IMR-90 (cell line): Measurements from ENCODE around the gene SYCP2. TPM values are rescaled to one million over a fixed set of nuclear protein-coding genes. Genes with fewer than 3 reads are reported as not detected.

Source experiments
- ATAC-seq: fragments of 200-7000 bp; cut with Tn5 transposase; 2 replicates; pipeline ENCODE4 v1.9.1; 2020; ENCODE audit warnings: low read depth, mild to moderate bottlenecking, moderate library complexity
- BruUV-seq: library from RNA; stranded (reverse); fragments of 400-500 nt; replicated peaks from 2 replicates; lab custom pipeline; 2021; lab: Mats Ljungman, UMichigan
- CTCF ChIA-PET: fragments of 300-600 bp; formaldehyde crosslinking; extraction: SDS; loops from one replicate; lab custom pipeline; 2021; ENCODE audit warnings: antibody characterized with exemption; lab: Yijun Ruan, JAX
- POLR2A ChIA-PET: fragments of 300-600 bp; sonication (Branson Sonifier 250); formaldehyde crosslinking; loops from one replicate; lab custom pipeline; 2022; ENCODE audit warnings: antibody characterized with exemption; ENCODE audit not compliant: unreplicated experiment; lab: Charles Lee
- DNase-seq: peaks from one replicate; pipeline ENCODE4 v3.0.0; 2013
- H2AFZ ChIP-seq: replicated peaks from 2 replicates; pipeline ENCODE3; 2013; ENCODE audit warnings: low read length, mild to moderate bottlenecking; ENCODE audit not compliant: poor library complexity
- H2AK5ac ChIP-seq: 2 replicates; pipeline ENCODE4 v1.6.1; 2013; ENCODE audit warnings: low read depth, low read length, inconsistent platforms
- H2AK9ac ChIP-seq: replicated peaks from 2 replicates; pipeline ENCODE3; 2013; ENCODE audit warnings: mild to moderate bottlenecking, low read depth, low read length, moderate library complexity; ENCODE audit not compliant: poor library complexity
- H2BK120ac ChIP-seq: 2 replicates; pipeline ENCODE4 v1.6.1; 2013; ENCODE audit warnings: low read depth, low read length, inconsistent platforms
- H2BK15ac ChIP-seq: 3 replicates; pipeline ENCODE4 v1.6.1; 2013; ENCODE audit warnings: low read depth, low read length, inconsistent platforms
- H2BK20ac ChIP-seq: 2 replicates; pipeline ENCODE4 v1.6.1; 2013; ENCODE audit warnings: low read depth, mild to moderate bottlenecking, inconsistent platforms, low read length, moderate library complexity
- H2BK5ac ChIP-seq: 2 replicates; pipeline ENCODE4 v1.6.1; 2013; ENCODE audit warnings: mild to moderate bottlenecking, low read depth, low read length, inconsistent platforms; ENCODE audit not compliant: poor library complexity, severe bottlenecking
- H3K14ac ChIP-seq: replicated peaks from 2 replicates; pipeline ENCODE4 v1.6.1; 2013; ENCODE audit warnings: low read depth, low read length, inconsistent platforms
- H3K18ac ChIP-seq: 2 replicates; pipeline ENCODE4 v1.6.1; 2013; ENCODE audit warnings: low read depth, low read length, control low read depth
- H3K23ac ChIP-seq: 2 replicates; pipeline ENCODE4 v1.6.1; 2013; ENCODE audit warnings: low read depth, low read length, inconsistent platforms
- H3K27ac ChIP-seq: 2 replicates; pipeline ENCODE4 v1.5.1; 2013; ENCODE audit warnings: mild to moderate bottlenecking, control low read depth, low read length; ENCODE audit not compliant: insufficient read depth
- H3K27me3 ChIP-seq: 2 replicates; pipeline ENCODE4 v1.6.1; 2013; ENCODE audit warnings: low read length; ENCODE audit not compliant: control insufficient read depth, insufficient read depth
- H3K36me3 ChIP-seq: 2 replicates; pipeline ENCODE4 v1.6.1; 2013; ENCODE audit warnings: low read length, mixed read lengths; ENCODE audit not compliant: control insufficient read depth, insufficient read depth
- H3K4ac ChIP-seq: 2 replicates; pipeline ENCODE4 v1.6.1; 2013; ENCODE audit warnings: low read depth, low read length, inconsistent platforms
- H3K4me1 ChIP-seq: 2 replicates; pipeline ENCODE4 v1.6.1; 2013; ENCODE audit warnings: low read length, mixed read lengths; ENCODE audit not compliant: control insufficient read depth, insufficient read depth
- H3K4me2 ChIP-seq: 2 replicates; pipeline ENCODE4 v1.6.1; 2013; ENCODE audit warnings: low read depth, mild to moderate bottlenecking, control low read depth, low read length, moderate library complexity
- H3K4me3 ChIP-seq: 2 replicates; pipeline ENCODE4 v1.5.1; 2013; ENCODE audit warnings: low read depth, mild to moderate bottlenecking, control low read depth, low read length, moderate library complexity; ENCODE audit not compliant: insufficient read depth
- H3K56ac ChIP-seq: 2 replicates; pipeline ENCODE4 v1.6.1; 2013; ENCODE audit warnings: low read length, inconsistent platforms; ENCODE audit not compliant: insufficient read depth; ENCODE audit errors: extremely low read depth
- H3K79me1 ChIP-seq, 2 experiments: 2 replicates each; pipeline ENCODE4 v1.6.1; 2013; ENCODE audit warnings: low read length in 2 of 2, inconsistent platforms in 1 of 2, low read depth in 1 of 2
- H3K9ac ChIP-seq: 2 replicates; pipeline ENCODE4 v1.6.1; 2013; ENCODE audit warnings: low read depth, low read length, control low read depth
- H3K9me1 ChIP-seq: 2 replicates; pipeline ENCODE4 v1.6.1; 2013; ENCODE audit warnings: low read length, inconsistent platforms; ENCODE audit not compliant: insufficient read depth
- H3K9me3 ChIP-seq: 2 replicates; pipeline ENCODE4 v1.6.1; 2013; ENCODE audit warnings: low read length; ENCODE audit not compliant: control insufficient read depth, insufficient read depth
- H4K20me1 ChIP-seq: 2 replicates; pipeline ENCODE4 v1.6.1; 2013; ENCODE audit warnings: low read length, inconsistent platforms; ENCODE audit not compliant: insufficient read depth
- H4K5ac ChIP-seq: 2 replicates; pipeline ENCODE4 v1.6.1; 2013; ENCODE audit warnings: mild to moderate bottlenecking, low read depth, low read length, control low read depth
- H4K8ac ChIP-seq, 2 experiments: 2 replicates each; pipeline ENCODE4 v1.6.1; 2013; ENCODE audit warnings: low read depth in 2 of 2, low read length in 2 of 2, control low read depth in 1 of 2, inconsistent platforms in 1 of 2
- H4K91ac ChIP-seq: 2 replicates; pipeline ENCODE4 v1.6.1; 2013; ENCODE audit warnings: low read depth, low read length, inconsistent platforms; ENCODE audit not compliant: insufficient read depth
- CEBPB ChIP-seq: IDR thresholded peaks from 2 replicates; pipeline ENCODE4 v1.6.1; 2012; ENCODE audit warnings: low read depth, low read length, improper control_type of control experiment
- CTCF ChIP-seq: conservative IDR thresholded peaks from 2 replicates; pipeline ENCODE4 v1.5.1; 2012; ENCODE audit warnings: mild to moderate bottlenecking, low read depth, low read length, improper control_type of control experiment
- MAFK ChIP-seq: IDR thresholded peaks from 2 replicates; pipeline ENCODE4 v1.6.1; 2012; ENCODE audit warnings: low read depth, low read length, improper control_type of control experiment
- WGBS, 2 experiments: methylation state at CpG; one replicate each; pipeline versions ENCODE4 v1.1.5 to v1.1.7; 2013; ENCODE audit warnings: missing lambda C conversion rate in 2 of 2; ENCODE audit not compliant: insufficient read length in 1 of 2; ENCODE audit errors: extremely low coverage in 2 of 2; 5-methylcytosine and 5-hydroxymethylcytosine counted together
- dilution Hi-C: fragments of 300-500 bp; cut with HindIII; formaldehyde crosslinking; loops from one replicate; pipeline ENCODE4 v1.14.3; 2018; ENCODE audit warnings: low sequenced_read_pairs; ENCODE audit not compliant: unreplicated experiment
- in situ Hi-C: fragments of 300-500 bp; cut with MboI; formaldehyde crosslinking; loops from 3 replicates; pipeline ENCODE4 v1.14.3; 2019; ENCODE audit warnings: low sequenced_read_pairs, inconsistent platforms, mixed read lengths
- intact Hi-C: fragments of 100-400 bp; cut with micrococcal nuclease; formaldehyde crosslinking; loops from 2 replicates; pipeline ENCODE4 v1.10.0; 2022
- polyA plus RNA-seq, 3 experiments: library from polyadenylated mRNA; depleted of rRNA; stranded (reverse); fragments of >200 nt; gene quantifications; 2 replicates each; pipeline ENCODE4 v1.2.3, GENCODE V29; 2012; ENCODE audit warnings: low replicate concordance in 1 of 3
- total RNA-seq: library from RNA; depleted of rRNA; stranded (reverse); fragments of >200 nt; gene quantifications from 2 replicates; pipeline ENCODE4 v1.2.3, GENCODE V29; 2012

The SYCP2 gene
- total and polyA plus RNA-seq, 2 of the 4 experiments (the other 2 are of a cell fraction) = 0.18 to 0.31 TPM

GRCh38 chr20:59955131-59955796 lies 21.8 kb upstream of the SYCP2 start:
- Histone ChIP-seq H3K4ac (no peak overlapping the region), H3K9me1 (no peaks in the 10 kb centered on the region), H3K18ac (no peak overlapping the region), H3K56ac (no peak overlapping the region), H4K5ac (no peak overlapping the region), H2AFZ (no peak overlapping the region), H2AK9ac (no peak overlapping the region), H3K27ac (no peak overlapping the region), H3K36me3 (no peaks in the 10 kb centered on the region), H2AK5ac (no peak overlapping the region), H4K20me1 (no peaks in the 10 kb centered on the region), H2BK5ac (no peak overlapping the region), H2BK15ac (no peak overlapping the region), H3K23ac (no peak overlapping the region), H2BK120ac (no peak overlapping the region), H3K4me1 (no peaks in the 10 kb centered on the region), H3K4me3 (no peak overlapping the region), H2BK20ac (no peak overlapping the region), H3K4me2 (no peak overlapping the region), H3K27me3 (peaks cover 8% of the 10 kb centered on the region), H3K79me1 (no peaks in the 10 kb centered on the region), H4K91ac (no peak overlapping the region), H4K8ac (no peak overlapping the region), H3K14ac (no peak overlapping the region), H3K9me3 (no peaks in the 10 kb centered on the region), H3K9ac (no peak overlapping the region)
- ATAC-seq = peak; percentile 67
- no peak for DNase-seq
- dilution Hi-C loops = no loop called here
- in situ Hi-C loops = no loop called here
- BruUV-seq = no TSS peak
- no peak for TF ChIP-seq MAFK
- peak; percentile 23; the same call in 1 of the 2 replicates for TF ChIP-seq CEBPB
- TF ChIP-seq CTCF = peak; percentile 17; the same call in 1 of the 2 replicates
- CTCF ChIA-PET = interaction anchor here (1.0 to 1.8 kb wide), 2 partner anchors 18 to 172 kb away, joined by 3 to 7 read pairs; no protein-coding TSS in a partner anchor
- POLR2A ChIA-PET = no interaction called here
- no CpG with 5 or more reads among the region's 8 CpGs for WGBS, 2 experiments
- intact Hi-C loops = no loop called here
